Left ventricle myocardium inferior (tissue), 1 donor: Measurements from ENCODE around the gene NPFFR2. TPM values are rescaled to one million over a fixed set of nuclear protein-coding genes. Genes with fewer than 3 reads are reported as not detected.

ENCODE experiments used
- DNase-seq: peaks from one replicate; pipeline ENCODE4 v3.0.0-alpha.2; 2020
- H3K27ac ChIP-seq: fragments of 200-600 bp; replicated peaks from 2 replicates; pipeline ENCODE4 v1.8.0; 2021
- H3K27me3 ChIP-seq: fragments of 200-600 bp; 2 replicates; pipeline ENCODE4 v1.8.0; 2021; ENCODE audit warnings: low read depth
- H3K36me3 ChIP-seq: fragments of 200-600 bp; 2 replicates; pipeline ENCODE4 v1.8.0; 2021
- H3K4me1 ChIP-seq: fragments of 200-600 bp; 2 replicates; pipeline ENCODE4 v1.8.0; 2021
- H3K4me3 ChIP-seq: fragments of 200-600 bp; 2 replicates; pipeline ENCODE4 v1.8.0; 2021; ENCODE audit warnings: mild to moderate bottlenecking, moderate library complexity
- H3K9me3 ChIP-seq: fragments of 200-600 bp; replicated peaks from 2 replicates; pipeline ENCODE4 v1.8.0; 2021
- intact Hi-C: fragments of 100-400 bp; cut with micrococcal nuclease; formaldehyde crosslinking; loops from one replicate; pipeline ENCODE4 v1.11.0; 2022
- total RNA-seq: library from RNA; stranded (reverse); fragmentation: NEBNext Ultra II Directional; extraction: Animal tissue kit (Norgen Biotek cat#: 25700); gene quantifications from one replicate; pipeline ENCODE4 v1.2.1, GENCODE V29; 2021
- TF ChIP-seq, protein P1 (sequence below): fragments of 200-600 bp; IDR thresholded peaks from 2 replicates; pipeline ENCODE4 v1.8.0; 2021; ENCODE audit warnings: antibody characterized with exemption, mild to moderate bottlenecking, borderline replicate concordance
- donor health status: DM: no; HTN: yes; CAD: no; lungs with severe emphysema.

NPFFR2 gene
- total RNA-seq, 1 donor from 2014 or later, result not detected

DNA sequence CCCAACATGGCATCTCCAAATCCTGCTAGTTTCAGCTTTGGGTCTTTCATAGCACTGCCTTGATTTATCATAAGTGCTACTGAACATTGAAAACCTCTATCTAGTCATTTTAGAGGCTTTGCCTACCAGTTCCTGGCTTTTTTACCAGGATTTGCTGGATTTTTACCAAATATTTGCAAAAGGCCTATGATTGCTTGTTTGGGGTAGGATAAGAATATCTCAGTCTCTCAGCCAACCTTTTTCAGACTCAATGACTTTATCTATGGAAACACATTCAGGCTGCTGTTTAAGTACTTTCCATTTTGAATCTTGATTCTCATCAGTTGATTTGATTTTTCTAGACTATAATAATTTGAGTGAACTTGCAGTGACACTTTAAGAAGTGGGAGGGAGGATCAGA is 80.1 kb downstream of the NPFFR2 start:
- H3K36me3 ChIP-seq, result no peaks in the 10 kb centered on the region
- DNase-seq, result no peak
- H3K4me1 ChIP-seq, result no peaks in the 10 kb centered on the region
- no peak overlapping the region for H3K27ac ChIP-seq
- intact Hi-C loops, result no loop called here
- no peaks in the 10 kb centered on the region for H3K9me3 ChIP-seq
- H3K27me3 ChIP-seq, result no peaks in the 10 kb centered on the region
- TF ChIP-seq, protein P1, sequence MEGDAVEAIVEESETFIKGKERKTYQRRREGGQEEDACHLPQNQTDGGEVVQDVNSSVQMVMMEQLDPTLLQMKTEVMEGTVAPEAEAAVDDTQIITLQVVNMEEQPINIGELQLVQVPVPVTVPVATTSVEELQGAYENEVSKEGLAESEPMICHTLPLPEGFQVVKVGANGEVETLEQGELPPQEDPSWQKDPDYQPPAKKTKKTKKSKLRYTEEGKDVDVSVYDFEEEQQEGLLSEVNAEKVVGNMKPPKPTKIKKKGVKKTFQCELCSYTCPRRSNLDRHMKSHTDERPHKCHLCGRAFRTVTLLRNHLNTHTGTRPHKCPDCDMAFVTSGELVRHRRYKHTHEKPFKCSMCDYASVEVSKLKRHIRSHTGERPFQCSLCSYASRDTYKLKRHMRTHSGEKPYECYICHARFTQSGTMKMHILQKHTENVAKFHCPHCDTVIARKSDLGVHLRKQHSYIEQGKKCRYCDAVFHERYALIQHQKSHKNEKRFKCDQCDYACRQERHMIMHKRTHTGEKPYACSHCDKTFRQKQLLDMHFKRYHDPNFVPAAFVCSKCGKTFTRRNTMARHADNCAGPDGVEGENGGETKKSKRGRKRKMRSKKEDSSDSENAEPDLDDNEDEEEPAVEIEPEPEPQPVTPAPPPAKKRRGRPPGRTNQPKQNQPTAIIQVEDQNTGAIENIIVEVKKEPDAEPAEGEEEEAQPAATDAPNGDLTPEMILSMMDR, result no peak
- H3K4me3 ChIP-seq, result no peak overlapping the region

DNA sequence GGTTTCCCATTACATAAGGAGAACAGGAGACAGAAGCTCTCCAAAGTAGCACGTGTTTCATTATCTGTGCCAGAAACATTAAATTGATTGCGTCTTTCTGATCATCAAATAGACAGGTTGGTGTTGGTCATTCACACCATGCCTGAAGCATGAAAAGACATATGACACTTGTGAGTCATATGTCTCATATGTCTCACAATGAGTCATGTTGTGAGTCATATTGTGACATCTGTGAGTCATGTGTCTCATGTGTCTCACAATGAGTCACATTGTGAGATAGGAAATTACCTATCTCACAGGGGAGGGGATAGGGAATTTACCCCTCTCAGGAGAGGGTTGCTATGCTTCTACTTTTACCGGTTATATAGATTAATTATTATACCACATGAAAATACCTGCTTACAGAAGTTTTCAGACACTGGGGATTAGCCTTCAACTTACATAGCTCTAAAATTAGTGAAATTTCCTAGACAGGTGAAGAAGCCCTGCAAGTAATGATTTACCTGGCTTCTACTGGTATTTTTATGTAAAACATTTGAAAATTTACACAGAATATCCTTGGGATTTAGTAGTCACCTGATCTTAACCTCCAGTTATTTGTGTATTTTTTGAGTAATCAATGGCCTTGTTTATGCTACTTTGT is 80.8 kb downstream of the NPFFR2 start:
- no peak for DNase-seq
- Histone ChIP-seq H3K4me3 (no peak overlapping the region), H3K27me3 (no peaks in the 10 kb centered on the region), H3K27ac (no peak overlapping the region), H3K4me1 (no peaks in the 10 kb centered on the region), H3K36me3 (no peaks in the 10 kb centered on the region), H3K9me3 (no peaks in the 10 kb centered on the region)
- TF ChIP-seq, protein P1, result no peak
- intact Hi-C loops, result no loop called here

DNA sequence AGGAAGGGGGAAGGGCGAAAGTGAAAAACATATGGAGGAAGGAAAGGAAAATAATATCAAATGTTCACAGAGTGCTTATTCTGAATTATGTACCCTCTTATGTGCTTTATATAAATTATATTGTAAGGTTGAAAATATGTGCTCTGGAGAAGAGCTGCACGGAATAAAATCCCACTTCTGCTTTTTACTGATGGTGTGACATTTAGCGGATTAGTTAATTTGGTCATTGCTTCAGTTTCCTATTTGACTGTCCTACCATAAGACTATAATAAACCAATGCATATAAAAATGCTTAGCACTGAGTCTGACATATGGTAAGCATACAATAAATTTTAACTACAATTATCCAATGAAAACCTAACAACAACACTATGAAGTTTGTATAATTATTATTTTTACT is 86.2 kb downstream of the NPFFR2 start:
- Histone ChIP-seq H3K4me1 (no peaks in the 10 kb centered on the region), H3K4me3 (no peak overlapping the region), H3K27me3 (no peaks in the 10 kb centered on the region), H3K27ac (no peak overlapping the region), H3K36me3 (no peaks in the 10 kb centered on the region), H3K9me3 (no peaks in the 10 kb centered on the region)
- DNase-seq, result no peak
- intact Hi-C loops, result no loop called here
- TF ChIP-seq, protein P1, result no peak

DNA sequence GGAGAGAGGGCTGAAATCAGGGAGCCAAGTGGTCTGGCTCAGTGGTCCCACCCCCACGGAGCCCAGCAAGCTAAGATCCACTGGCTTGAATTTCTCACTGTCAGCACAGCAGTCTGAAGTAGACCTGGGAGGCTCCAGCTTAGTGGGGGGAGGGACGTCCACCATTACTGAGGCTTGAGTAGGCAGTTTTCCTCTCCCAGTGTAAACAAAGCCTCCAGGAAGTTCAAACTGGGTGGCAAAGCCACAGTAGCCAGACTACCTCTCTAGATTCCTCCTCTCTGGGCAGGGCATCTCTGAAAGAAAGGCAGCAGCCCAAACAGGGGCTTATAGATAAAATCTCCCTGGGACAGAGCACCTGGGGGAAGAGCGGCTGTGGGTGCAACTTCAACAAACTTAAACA is 88.1 kb downstream of the NPFFR2 start:
- Histone ChIP-seq H3K9me3 (no peaks in the 10 kb centered on the region), H3K36me3 (no peaks in the 10 kb centered on the region), H3K4me1 (no peaks in the 10 kb centered on the region), H3K4me3 (no peak overlapping the region), H3K27me3 (no peaks in the 10 kb centered on the region), H3K27ac (no peak overlapping the region)
- TF ChIP-seq, protein P1, result no peak
- no peak for DNase-seq
- intact Hi-C loops, result no loop called here

DNA sequence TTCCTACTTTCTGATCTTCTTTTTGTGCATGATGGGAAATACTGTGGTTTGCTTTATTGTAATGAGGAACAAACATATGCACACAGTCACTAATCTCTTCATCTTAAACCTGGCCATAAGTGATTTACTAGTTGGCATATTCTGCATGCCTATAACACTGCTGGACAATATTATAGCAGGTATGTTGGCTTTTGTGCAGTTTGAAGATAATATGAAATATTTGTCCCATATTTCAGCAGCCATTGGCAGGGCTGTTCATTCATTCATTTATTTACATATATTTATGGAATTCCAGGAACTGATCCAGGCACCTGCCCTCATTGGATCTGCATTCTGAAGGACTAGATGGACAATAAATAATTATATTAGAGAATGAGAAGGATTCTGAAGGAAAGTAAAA is 96.9 kb downstream of the NPFFR2 start:
- Histone ChIP-seq H3K27ac (no peak overlapping the region), H3K9me3 (peaks cover 7% of the 10 kb centered on the region), H3K4me1 (no peaks in the 10 kb centered on the region), H3K36me3 (no peaks in the 10 kb centered on the region), H3K27me3 (no peaks in the 10 kb centered on the region), H3K4me3 (no peak overlapping the region)
- TF ChIP-seq, protein P1, result no peak
- DNase-seq, result no peak
- intact Hi-C loops, result no loop called here
